ENCODE data around the gene COL6A1.

Gene COL6A1

DNA sequence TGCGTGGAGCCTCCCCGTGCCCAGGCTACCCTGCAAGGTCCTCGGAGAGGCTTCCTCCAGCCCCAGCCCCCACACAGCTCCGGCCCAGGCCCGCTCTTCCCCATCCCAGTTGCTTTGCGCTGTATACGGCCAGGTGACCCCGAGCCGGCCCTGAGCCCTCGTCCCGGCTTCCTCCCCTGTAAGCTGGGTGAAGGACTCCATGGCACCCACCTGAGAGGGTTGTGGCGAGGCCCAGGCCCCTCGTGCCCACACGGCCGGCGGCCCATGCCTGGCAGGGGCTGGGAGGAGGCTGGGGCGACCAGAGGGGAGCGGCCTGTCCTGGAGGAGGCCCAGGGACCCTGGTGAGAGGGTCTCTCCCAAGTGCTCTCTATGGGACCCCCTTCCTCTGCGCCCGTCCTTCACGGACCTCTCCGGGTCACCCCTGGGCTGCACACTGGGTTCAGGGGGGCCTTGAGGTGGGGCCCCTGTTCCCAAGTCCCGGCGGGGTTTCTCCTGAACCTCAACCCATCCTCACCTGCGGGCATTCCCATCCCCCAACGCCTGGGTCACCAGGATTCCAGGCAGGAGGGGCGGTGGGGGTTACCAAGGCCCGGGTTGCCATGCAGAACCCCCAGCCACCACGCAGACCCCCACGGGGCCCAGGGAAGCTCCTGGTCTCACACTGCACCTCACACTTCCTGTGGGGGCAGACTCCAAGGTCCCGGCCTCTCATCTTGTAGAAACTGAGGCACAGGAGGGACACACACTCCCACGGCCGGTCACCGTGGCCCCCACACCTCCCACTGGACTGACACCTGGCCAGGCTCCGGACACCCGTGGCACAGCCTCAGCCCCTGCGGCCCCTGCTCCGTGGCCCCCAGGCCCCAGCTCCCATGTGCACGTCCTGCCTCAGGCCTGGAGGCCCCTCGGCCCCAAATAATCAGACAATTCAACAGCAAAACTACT is 25.2 kb downstream of the COL6A1 start:
- no peak for FAIRE-seq

DNA sequence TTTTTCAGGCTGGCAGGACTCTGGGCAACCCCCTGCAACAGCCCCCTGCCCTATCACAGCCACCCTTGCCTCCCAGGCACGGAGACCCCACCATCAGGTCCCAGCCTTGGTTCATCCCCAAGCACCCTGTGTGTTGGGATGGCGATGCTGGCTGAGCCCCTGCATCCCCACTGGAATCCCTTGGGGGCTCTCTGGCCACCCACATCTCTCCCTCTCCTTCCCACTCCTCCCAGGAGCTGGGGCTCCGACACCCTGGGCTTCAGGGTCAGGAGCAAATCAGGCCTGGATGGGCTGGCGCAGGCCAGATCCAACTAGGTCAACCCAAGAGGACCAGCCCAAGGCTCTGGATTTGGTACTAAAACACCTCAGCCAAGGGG is 25.9 kb downstream of the COL6A1 start:
- no peak for FAIRE-seq

DNA sequence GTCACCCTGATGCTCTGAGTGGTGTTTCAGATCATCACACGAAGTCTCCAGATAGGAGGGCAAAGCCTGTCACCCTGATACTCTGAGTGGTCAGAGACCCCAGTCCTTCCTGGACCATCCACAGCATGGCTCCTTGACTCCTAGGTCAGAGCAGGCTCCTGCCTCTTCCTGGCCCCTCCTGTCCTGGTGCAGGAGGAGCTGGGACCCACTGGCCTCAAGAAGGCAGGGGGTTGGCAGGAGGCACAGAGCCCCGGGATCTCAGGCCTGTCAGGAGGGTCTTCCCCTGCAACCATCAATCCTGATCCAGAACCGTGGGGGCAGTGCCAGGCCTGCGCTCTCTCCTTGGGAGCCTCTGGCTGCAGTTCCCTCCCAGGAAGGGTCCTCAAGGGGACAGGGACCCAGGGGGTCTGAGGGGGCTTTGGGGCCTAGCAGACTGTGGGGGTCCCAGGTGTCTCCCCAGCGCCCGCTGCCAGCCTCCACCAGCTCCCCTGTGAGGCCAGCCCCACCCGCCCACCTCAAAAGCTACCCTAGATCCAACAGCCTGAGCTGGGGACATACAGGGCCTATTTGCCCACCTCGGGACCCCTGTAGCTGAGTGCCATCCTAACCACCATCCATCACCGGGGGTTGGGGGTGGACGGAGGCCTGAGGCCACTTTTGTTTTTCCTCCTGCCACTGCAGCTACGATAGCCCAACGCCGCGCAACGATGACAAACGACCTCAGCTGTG is 27.5 kb downstream of the COL6A1 start:
- FAIRE-seq = no peak

DNA sequence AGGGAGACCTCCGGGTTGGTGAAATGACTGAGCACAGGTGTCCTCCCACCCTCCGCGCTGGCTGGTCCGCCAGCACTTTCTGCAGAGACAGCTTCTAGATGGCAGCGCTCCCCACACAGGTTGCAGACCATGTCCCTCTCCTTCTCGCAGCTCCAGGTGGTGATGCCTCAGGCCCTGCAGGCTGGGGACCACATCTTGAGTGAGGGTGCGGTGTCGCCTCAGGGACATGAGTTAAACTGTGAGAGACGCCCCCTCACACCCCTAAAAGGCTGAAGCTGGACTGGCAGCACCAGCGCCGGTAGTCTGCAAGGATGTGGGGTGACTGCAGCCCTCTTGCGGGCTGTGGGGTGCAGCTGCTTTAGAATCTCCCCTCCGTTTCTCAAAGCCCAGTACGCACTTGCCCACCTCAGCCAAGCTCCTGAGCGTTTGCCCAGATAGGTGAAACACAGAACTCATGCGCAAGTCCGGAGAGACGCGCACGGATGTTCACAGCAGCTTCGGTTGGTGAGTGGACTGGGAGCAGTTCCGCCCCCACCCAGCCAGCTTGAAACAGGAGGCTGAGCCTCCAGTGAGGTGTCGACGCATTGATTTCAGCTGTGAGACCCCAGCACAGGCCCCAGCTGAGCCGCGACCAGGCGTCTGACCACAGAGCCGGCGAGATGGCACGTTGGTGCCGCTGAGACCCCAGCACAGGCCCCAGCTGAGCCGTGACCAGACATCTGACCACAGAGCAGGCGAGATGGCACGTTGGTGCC is 28.6 kb downstream of the COL6A1 start:
- no peak for FAIRE-seq

DNA sequence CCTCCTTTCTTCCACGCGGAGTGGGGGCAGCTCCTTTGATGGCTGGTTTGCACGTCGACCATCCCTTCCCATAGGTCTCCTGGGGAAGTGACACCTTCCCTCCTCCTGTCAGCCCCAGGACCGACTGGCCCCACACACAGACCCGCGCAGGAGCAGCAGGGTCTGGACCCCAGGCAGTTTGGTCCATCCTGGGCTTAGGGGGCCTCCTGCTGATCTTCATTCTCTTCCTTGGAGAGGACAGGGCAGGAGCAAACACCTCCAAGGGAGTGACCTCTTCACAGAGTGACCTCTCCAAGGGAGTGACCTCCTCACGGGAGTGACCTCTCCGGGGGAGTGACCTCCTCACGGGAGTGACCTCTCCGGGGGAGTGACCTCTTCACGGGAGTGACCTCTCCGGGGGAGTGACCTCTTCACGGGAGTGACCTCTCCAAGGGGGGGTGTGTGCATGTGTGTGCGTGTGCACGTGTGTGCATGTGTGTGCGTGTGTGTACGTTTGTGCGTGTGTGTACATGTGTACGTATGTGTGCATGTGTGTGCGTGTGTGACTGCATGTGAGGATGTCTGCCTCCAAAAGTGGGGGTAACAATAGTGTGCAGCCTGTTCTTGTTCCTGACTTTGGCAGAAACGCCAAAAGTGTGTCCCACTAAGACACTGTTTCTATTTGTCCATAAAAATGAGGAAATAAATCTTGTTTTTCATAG is 29.8 kb downstream of the COL6A1 start:
- no peak for FAIRE-seq

DNA sequence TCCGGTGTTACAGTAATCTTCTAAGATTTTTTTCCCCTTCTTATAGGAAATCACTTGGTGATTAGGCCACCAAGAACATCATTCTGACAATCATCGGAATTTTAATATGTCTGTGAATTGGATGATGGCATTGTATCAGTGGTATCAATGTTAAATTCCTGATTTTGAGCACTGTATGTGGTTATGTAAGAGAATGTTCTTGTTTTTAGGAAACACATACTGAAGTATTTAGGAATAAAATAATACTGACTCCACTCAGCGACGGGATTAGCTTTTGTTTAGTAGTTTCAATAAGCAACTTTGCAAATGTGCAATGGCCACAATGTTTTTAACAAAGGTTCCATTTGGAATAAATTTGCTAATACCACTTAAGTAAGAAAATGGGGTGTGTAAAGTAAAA is 30.6 kb downstream of the COL6A1 start:
- no peak for FAIRE-seq

DNA sequence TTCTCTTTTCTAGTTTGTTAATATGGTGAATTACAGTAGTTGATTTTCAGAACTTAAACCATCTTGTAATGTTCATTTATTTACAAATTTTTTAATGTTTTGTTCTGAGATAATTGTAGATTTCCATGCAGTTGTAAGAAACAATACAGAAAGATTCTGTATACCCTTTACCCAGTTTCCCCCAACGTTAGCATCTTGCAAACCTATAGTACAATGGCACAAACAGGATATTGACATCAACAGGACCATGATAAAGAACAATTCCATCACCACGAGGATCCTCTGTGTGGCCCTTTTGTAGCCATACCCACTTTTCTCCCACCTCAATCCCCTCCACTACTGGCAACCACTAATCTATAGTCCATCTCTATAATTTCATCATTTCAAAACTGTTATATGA is 33.3 kb downstream of the COL6A1 start:
- FAIRE-seq = no peak

DNA sequence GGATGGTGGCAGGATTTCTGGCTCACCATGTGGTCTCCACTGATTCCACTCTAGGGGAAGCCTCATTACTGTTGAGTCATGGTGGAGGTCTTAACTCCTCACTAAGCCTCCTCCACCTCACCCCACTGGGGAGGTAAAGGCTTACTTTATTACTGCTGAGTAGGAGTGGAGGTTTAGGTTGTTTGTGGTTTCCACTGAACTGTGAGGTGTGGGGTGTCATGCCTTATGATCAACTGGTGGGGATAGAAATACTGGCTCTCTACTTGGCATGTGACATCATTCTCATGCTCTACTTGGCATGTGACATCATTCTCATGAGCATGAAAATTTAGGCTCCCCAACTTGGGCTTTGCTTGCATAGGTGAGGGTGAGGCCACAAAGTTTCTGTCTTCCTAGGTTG is 35.6 kb downstream of the COL6A1 start:
- FAIRE-seq = no peak

DNA sequence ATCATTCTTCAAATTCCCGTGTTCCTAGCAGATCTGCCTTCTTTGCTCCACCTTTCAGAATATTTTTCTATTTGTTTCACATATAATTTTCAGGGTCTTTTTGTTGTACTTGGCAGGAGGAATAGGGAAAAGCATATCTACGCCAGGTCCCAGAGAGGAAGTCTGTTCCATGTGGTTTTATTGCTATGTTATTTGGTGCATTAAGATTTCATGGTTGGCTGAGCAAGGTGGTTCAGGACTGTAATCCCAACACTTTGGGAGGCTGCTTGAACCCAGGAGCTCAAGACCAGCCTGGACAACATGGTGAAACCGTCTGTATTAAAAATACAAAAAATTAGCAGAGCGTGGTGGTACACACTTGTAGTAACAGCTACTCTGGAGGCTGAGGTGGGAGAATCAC is 36.1 kb downstream of the COL6A1 start:
- no peak for FAIRE-seq

DNA sequence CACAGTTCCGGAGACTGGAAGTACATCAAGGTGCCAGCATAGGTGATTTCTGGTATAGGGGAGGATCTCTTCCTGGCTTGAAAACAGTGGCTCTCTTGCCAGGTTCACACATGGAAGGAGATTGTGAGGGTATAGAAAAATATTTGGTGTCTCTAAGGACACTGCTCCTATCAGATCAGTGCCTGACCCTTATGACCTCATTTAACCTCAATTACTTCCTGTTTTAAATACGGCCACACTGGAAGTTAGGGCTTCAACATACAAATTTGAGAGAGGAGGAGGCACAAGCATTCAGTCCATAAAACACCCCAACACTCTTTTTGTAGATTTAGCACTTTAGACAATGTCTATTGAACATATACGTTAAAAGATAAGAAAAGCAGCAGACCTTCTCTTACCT is 37.0 kb downstream of the COL6A1 start:
- no peak for FAIRE-seq

DNA sequence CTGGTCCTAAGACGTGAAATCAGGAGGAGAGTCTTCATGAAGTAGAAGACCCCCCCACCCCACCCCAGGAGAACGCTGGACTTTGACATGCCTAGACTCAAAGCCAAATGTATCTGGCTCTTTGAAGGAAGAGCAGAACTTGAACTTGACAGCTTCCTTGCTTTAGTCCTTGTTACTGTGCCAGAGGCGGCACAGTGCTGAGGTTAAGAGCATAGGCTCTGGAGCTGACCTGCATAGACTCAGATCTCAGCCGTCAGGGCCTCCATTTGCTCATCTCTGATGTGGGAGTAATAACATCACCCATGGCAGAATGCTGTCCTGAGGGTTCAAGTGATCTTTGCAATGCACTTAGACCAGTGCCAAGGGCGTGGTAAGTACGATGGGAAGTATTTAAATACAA is 39.0 kb downstream of the COL6A1 start:
- no peak for FAIRE-seq

DNA sequence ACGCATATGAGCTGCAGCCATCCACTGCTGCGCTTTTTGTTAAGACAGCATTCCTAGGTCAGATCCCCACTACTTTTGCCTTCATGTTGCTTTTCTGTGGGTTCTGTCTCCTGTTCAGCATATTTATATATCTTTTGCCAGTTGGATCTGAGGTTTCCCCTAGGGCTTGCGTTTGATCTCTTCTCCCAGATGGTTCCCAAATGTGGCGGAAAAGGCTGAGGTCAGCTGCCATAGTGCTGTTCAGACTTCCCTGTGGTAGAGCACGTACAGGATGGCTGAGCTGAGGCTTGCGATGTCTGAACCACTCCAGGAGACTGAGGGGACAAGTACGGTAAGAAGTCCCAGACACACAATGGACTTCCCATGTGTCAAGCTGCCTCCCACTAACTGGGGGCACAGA is 39.8 kb downstream of the COL6A1 start:
- FAIRE-seq = no peak

DNA sequence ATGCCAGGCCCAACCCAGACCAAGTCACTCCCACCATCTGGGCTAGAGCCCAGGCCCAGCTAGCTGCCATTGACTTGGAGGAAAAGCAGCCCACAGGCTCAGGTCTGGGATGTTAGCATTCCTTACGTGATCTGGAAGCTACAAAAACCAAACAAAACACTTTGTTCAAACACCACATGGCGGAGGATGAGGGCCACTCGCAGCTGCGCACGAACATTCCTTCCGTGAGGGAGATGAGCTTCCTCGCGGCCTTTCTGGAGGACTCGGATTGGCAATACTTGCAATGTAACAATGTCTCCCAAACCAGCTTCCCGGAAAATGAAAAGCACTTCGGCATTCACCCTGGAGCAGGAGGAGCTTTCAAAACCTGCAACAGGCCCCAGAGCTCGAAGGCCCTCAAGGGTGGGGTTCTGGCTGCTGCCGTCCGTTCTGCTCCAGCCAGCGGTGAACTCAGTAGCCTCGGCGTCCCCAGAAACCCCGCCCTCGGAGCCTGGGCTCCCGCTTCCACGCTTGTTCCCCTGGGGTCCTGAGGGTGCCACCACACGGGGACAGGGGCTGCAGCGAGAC is 40.5 kb downstream of the COL6A1 start:
- no peak for FAIRE-seq

DNA sequence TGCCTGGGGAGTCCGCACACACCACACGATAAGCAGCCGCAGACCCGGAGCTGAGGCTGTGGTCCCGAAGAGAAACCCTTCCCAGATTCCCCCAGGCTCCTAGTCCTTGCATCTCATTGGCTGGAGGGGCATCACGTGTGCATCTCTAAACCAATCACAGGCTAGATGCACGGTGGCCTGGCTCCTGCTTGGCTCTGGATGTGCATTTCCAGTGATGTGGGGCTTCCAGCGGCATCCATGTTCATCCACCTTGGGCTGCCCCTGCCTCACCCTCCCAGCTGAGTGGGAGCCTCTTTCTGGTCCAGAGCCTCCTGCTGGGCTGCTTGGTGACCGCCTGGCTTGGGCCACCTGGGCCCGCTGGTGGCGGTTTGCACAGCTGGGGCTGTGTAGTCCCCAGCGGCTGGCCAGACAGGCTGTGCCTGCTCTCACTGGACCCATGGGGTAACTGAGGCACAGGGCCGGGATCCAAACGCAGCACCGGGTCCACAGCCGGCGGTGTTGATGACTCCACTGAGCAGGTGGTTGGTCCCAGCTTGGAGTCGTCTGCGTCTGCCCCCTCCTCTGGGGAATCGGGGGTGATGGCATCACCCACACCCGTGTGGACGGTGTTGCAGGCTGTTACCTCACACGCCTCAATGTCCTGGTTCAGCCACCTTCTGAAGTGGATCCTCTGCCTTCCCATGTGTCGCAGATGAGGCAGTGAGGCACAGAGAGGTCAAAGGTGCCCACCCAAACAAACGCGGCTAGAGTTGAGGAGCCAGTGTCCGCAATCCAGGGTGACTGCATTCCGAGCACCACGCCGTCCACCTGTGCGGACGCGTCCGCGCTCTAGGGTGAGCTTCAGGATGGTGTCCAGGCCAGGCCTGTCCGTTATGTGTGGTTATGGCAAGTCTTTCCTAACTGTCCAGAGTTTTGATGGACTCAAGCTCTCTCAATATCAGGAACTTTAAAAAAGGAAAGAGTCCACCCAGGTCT is 41.3 kb downstream of the COL6A1 start:
- no peak for FAIRE-seq

DNA sequence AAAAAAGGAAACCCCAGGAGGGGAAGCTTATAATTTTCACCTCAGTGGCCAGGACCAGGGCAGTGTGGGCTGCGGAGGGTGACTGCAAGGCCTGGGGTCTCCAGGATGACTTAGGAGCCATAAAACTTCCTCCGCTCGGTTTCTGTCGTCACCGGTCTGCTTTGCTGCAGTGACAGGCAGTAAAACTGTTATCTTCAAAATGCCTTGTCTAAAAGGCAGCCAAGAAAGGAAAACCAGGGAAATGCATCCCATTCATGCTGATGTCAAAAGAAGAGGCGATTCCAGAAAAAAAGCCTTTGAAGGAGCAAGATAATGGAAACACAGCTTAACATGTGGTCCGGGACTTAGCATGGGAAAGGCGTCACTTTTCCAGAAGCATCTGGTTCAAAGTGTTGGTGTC is 42.0 kb downstream of the COL6A1 start:
- FAIRE-seq = no peak

DNA sequence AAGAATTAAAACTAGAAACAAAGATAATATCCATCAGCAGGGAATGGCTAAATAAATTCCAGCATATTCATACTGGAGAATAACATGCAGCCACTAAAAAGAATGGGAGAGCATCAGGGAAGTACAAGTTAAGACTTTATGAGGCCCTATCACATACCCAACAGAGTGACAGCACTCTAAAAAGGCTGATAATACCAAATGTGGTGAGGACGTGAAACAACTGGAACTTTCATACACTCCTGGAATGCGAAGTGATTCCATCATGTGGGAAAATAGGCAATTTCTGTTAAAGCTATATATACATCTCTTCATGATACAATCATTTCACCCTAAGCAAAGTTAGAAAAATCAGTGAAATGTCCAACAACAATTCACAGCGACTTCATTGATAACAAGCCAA is 42.6 kb downstream of the COL6A1 start:
- no peak for FAIRE-seq

DNA sequence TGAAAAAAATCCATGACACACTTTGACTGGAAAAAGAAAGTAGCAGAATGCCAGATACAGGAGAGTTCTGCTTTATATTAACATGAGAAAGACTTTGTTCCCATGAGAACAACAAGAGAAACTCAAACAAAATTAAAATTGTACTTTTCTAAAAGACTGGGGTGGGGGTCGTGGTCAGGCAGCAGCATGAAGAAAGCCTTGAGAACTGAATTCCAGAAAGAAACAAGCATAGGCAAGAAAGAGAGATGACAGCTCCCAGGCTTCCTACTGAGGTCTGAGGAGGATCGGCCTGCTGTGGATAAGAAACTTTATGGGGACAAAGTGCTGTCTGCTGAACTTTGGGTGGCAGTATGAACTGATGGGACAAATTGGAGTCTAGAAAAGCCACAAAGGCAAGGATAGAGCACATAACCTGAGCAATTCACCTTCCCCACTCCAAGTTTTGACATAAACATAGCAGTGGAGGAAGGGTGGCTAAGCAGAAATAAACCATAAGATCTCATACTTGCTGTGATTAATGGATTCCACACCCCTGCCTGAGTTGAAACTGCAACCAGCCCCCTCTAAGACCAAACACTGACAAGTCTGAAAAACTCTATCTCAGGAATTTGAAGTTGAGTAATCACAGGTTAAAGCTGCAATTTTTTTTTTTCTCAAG is 43.7 kb downstream of the COL6A1 start:
- no peak for FAIRE-seq

DNA sequence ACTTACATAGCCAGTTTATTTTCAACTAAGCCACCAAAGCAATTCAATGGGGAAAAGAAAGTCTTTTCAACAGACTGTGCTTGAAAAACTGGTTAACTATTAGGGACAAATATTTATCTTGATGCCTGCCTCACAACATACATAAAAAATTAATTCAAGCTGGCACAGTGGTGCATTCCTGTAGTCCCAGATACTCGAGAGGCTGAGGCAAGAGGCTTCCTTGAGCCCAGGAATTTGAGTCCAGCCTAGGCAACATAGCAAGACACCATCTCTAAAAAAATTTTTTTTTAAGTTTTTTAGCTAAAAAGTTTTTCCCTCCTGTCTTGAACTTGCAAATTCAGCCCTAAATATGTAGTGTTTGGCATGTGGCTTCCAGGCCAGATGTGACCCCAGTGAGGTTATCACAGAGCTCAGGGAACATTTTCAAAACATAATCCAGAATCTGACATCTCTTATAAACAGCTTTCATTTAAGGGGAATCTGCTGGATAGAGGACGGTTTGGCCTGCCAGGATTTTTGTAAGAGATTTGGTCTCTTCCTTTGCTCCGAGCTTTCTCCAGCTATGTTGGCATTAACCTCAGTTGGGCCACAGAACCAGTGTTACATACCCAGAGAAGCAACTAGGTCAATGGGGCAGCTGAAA is 46.4 kb downstream of the COL6A1 start:
- no peak for FAIRE-seq

DNA sequence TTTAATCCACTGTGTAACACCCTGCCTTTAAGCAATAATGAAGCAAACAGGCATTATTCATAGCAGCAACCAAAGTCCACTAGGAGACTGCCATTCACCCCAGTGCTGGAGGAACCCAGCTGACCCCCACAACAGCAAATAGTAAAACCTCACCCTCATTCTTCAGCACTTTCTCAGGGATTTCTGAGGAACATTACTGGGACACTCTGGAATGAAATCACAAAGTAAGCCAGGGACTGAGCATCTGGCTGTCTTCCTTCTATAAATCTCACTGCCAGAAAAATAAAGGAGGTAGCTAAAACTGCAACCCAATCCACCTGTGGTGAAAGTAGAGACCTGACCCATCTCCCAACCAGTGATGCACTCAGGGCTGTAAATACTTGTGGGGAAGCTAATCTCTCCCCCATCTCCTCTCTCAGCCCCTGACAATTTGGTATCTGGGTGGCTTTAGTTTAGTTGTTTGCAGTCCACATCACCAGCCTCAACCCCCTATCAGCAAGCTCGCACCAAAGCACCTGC is 47.1 kb downstream of the COL6A1 start:
- FAIRE-seq = no peak
